ENCODE data around the gene PDHX. TPM values are rescaled to one million over a fixed set of nuclear protein-coding genes. Genes with fewer than 3 reads are reported as not detected.
"Not testable (repeated sequence)": the region's sequence is repeated elsewhere in the genome, so short reads cannot be mapped to it uniquely, and the experiment has no call there.

The PDHX gene
- total and polyA plus RNA-seq, 2 of the 4 experiments (the other 2 are of a cell fraction): 19.8 to 26.7 TPM

DNA sequence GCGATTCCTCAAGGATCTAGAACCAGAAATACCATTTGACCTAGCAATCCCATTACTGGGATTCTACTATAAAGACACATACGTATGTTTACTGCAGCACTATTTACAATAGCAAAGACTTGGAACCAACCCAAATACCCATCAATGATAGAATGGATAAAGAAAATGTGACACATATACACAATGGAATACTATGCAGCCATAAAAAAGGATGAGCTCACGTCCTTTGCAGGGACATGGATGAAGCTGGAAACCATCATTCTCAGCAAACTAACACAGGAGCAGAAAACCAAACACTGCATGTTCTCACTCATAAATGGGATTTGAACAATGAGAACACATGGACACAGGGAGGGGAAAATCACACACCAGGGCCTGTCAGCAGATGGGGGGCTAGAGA is 20.2 kb upstream of the PDHX start:
- H2BK5ac ChIP-seq (ENCODE audit: low read depth, low read length, poor library complexity, severe bottlenecking); H2AFZ ChIP-seq (replicated peaks; ENCODE audit: low read length, poor library complexity); H3K4me1 ChIP-seq (ENCODE audit: control insufficient read depth, insufficient read depth, low read length); DNase-seq; intact Hi-C loops (cut with micrococcal nuclease); H4K8ac ChIP-seq (ENCODE audit: low read depth in 2 of 2, low read length in 2 of 2); dilution Hi-C loops (cut with HindIII; ENCODE audit: low sequenced_read_pairs, unreplicated experiment); H3K27me3 ChIP-seq (ENCODE audit: control insufficient read depth, insufficient read depth, low read length); H2AK9ac ChIP-seq (replicated peaks; ENCODE audit: low read depth, low read length, poor library complexity); H2BK120ac ChIP-seq (ENCODE audit: low read depth, low read length); H3K4me2 ChIP-seq (ENCODE audit: low read depth, low read length); H2BK15ac ChIP-seq (ENCODE audit: low read depth, low read length); H4K20me1 ChIP-seq (ENCODE audit: insufficient read depth, low read length); H4K91ac ChIP-seq (ENCODE audit: insufficient read depth, low read depth, low read length); H2BK20ac ChIP-seq (ENCODE audit: low read depth, low read length); H3K4ac ChIP-seq (ENCODE audit: low read depth, low read length); H3K23ac ChIP-seq (ENCODE audit: low read depth, low read length); BruUV-seq (replicated peaks); POLR2A ChIA-PET (ENCODE audit: unreplicated experiment); H3K27ac ChIP-seq (ENCODE audit: insufficient read depth, low read length); H3K36me3 ChIP-seq (ENCODE audit: control insufficient read depth, insufficient read depth, low read length); H3K56ac ChIP-seq (ENCODE audit: extremely low read depth, insufficient read depth, low read length); H3K9me1 ChIP-seq (ENCODE audit: insufficient read depth, low read length); ATAC-seq (ENCODE audit: low read depth); H3K9ac ChIP-seq (ENCODE audit: low read depth, low read length); H4K5ac ChIP-seq (ENCODE audit: low read depth, low read length); H3K4me3 ChIP-seq (ENCODE audit: insufficient read depth, low read depth, low read length); H3K14ac ChIP-seq (replicated peaks; ENCODE audit: low read depth, low read length); in situ Hi-C loops (cut with MboI; ENCODE audit: low sequenced_read_pairs); H3K18ac ChIP-seq (ENCODE audit: low read depth, low read length); H2AK5ac ChIP-seq (ENCODE audit: low read depth, low read length): not testable (repeated sequence)
- WGBS, 2 experiments (ENCODE audit: extremely low coverage in 2 of 2, insufficient read length in 1 of 2): no CpG with 5 or more reads among the region's 3 CpGs
- CTCF ChIA-PET: interaction anchor here (0.8 to 1.0 kb wide), 2 partner anchors 310 to 1204 kb away, joined by 3 read pairs; no protein-coding TSS in a partner anchor
- peaks cover 16% of the 10 kb centered on the region for H3K9me3 ChIP-seq (ENCODE audit: control insufficient read depth, insufficient read depth, low read length)
- H3K79me1 ChIP-seq (ENCODE audit: low read depth in 1 of 2, low read length in 2 of 2): peaks cover 9 to 17% of the 10 kb centered on the region in 2 experiments; a peak in 3 of 4 replicates
